Cortex of kidney (tissue), 1 donor: Measurements from ENCODE around the gene IFITM1.
"Not testable (repeated sequence)": the region's sequence is repeated elsewhere in the genome, so short reads cannot be mapped to it uniquely, and the experiment has no call there.

ENCODE experiments used
- DNase-seq: peaks from one replicate; lab custom pipeline; 2025; lab: John Stamatoyannopoulos, UW

The IFITM1 gene

GRCh38 chr11:313787-314553 is at the start of gene IFITM1:
Gene IFITM1, plus strand, starts transcription at chr11:314040. Its CDS starts 131 bp downstream, at chr11:314171.
- DNase-seq, result no peak

GRCh38 chr11:266676-267439 is 47.0 kb upstream of the IFITM1 start:
- DNase-seq, result no peak

- no peak for DNase-seq
Observed at GRCh38 chr11:267491-267994, 46.3 kb upstream of the IFITM1 start.

DNA sequence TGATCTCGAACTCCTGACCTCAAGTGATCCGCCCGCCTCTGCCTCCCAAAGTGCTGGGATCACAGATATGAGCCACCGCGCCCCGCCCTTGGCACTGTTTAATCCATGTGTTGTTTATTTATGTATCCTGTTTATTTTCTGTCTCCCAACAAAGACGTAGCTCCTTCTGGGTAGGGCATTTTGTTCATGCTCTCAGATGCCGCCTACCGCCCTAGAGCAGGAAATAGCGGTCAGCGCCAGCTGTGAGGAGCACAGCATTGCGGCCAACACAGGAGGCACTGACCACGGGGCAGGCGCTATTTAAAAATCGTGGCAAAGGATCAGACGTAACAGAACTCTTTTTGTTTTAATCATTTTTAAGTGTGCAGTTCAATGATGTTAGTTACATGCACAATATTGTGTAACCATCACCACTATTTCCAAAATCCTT is 45.1 kb upstream of the IFITM1 start:
- DNase-seq, result not testable (repeated sequence)

- DNase-seq, result no peak
Observed at GRCh38 chr11:269146-269890, 44.5 kb upstream of the IFITM1 start.

DNA sequence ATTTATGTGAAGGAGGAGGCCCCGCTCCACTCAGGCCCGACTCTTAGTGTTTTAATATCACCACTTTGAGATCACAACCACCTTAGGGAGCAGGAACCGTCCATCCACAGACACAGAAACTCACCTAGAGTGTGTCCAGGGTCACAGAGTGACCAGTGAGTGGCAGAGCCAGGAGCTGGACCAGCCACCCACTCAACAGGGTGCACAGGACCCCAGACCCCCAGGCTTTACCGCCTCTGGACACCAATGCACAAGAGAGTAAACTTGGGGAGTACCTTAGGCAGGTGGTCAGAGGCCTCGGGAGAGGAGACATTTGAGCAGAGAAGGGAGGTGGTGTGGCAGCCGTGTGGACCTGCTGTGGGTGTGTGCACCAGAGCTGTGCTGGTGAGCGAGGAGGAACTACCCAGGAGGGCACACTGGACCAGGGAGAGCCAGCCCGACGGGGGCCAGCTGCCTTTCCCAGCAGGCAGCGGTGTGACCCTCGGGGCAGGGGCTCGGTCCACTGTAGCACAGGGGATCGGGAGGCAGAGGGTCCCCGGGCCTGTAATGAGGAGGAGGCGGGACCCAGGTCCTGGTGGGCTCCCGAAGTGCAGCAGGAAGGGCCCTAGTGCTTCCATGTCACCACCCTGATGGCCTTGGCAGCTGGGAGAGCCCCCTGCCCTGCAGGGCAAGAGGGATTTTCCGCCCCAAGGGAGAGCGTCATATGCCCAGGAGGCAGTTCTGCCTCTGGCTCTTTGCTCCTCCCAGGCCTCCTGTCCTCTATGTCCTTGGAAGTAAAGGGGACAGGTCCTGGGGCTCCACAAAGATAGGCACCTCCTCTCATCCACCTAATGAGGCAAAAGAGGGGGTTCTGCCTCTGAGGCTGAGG is 43.2 kb upstream of the IFITM1 start:
- no peak for DNase-seq

DNA sequence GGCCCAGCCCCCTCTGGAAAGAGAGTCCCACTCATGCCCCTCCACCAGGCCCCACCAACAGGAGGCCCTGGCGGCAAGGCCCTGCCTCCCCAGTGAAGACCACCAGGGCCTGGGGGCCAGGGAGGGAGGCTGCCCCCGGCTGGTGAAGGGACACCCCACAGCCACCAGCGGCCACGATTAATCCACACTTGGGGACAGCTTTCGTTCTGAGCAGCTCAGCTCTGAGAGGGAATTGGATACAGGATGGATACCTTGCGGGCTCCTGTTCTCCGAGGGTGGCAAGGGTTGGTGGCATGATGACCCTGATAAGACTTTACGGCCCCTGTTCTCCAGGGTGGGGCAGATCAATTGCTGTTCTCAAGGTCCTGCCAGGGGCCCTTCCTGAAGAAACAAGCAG is 42.5 kb upstream of the IFITM1 start:
- no peak for DNase-seq

DNA sequence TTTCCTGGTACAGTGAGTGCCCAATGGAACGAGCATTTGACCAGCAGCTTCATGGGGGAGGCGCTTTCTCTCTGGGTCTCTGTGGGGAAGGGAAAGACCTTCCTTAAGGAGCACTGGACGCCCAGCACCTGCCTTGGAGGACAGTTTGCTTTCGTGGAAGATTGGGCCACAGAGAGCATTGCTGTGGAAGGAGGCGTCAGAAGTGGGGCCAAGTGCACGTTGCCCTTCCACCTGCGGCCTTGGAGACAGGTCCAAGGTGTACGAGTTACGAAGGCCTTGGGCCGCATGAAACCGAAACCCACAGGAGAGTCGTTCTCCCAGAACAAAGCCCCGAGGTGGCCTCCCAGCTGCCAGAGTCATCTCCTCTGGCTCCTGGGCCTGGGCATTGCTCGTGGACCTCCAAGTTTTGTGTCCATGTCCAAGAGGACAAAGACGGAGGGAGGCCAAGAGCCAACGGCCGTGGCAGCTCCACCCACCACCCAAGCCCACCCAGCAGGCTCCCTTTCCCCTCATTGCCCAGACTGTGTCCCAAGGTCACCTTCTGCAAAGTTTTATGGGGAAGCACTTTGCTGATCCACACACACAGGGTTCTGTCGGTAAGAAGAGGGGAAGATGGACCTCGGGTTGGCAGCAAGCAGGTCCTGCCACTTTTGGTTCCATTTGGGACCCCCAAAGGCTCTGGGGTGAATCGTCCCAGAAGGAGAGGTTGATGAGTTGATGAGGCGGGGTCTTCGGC is 41.5 kb upstream of the IFITM1 start:
- no peak for DNase-seq

DNA sequence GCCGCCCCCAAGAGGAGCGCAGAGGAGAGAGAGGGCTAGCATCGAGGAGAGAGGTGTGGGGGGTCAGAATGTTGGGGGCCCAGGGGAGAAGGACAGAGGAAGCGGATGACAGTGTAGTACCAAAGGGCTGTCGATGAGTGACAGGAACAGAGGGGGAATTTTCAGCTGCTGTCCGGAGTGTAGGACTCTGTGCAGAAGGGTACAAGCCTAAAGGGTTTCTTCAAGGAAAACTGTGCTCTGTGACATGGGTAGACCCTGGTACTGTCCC is 41.0 kb upstream of the IFITM1 start:
- DNase-seq, result no peak

DNA sequence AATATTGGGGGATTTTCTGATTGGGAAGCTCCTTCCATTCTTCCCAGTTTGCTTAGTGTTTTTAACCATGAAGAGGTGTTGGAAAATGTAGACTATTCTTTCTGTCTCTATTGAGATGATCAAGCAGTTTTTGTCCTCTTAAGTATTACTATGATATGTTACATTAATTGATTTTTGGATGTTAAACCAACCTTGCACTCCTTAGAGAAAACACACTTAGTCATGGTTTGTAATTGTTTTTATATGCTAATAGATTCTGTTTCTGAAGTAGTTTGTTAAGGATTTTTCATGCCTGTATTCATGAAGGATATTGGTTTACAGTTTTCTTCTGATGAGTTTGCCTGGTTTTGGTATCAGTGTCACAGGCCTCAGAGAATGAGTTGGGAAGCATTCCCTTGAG is 37.6 kb upstream of the IFITM1 start:
- no peak for DNase-seq

DNA sequence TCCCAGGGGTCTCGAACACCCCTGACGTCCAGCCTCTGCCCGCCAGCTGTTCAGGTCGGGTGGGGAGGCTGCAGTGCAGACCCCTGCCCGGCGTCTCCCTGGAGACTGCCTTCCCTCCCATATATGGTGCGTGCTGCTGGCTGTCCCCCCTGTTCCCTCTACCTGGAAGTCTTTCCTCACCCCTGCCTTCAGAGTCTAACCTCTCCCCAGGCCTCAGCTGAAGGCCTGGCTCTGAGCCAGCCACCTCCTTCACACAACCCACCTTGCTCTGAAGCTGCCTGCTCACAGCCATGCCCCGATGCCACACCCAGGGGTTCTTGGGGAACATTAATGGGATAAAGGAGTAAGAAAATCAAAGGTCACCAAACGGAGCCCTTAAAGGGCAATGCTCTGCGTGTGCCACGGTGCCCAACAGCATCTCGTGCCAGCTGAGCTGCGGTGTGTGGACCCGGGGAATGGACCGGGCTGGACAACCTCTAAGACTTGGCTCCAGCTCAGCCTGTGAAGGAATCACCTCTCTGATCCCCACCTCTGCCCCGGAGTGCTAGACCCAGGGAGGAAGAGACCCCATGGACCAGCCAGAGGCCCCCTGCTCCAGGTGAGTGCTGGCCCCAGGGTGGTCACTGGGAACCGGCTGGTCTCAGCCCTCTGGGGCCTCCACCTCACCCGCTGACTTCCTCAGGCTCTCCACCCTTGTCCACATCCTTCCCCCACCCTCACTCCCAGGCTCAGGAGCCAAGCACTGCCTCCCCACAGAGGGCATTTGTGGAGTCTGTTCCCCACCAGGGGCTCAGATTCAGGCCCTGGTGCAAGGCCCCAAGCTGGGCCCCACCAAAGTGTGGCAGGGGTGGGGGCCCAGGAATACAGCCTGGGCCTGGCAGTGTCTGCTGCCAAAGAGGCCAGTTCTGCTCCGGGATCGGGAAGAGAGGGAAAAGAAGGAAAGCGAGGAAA is 35.6 kb upstream of the IFITM1 start, which contains the start of gene NLRP6:
NLRP6 (plus strand) TSS at position 407 of the 951 bp plus-strand sequence; CDS start at position 570, 163 bp downstream.
- DNase-seq, result no peak

GRCh38 chr11:279040-279965 is 34.5 kb upstream of the IFITM1 start:
- DNase-seq, result no peak

- no peak for DNase-seq
Observed at GRCh38 chr11:279966-280705, 33.7 kb upstream of the IFITM1 start.

- DNase-seq, result no peak
Observed at GRCh38 chr11:280706-281485, 32.9 kb upstream of the IFITM1 start.

DNA sequence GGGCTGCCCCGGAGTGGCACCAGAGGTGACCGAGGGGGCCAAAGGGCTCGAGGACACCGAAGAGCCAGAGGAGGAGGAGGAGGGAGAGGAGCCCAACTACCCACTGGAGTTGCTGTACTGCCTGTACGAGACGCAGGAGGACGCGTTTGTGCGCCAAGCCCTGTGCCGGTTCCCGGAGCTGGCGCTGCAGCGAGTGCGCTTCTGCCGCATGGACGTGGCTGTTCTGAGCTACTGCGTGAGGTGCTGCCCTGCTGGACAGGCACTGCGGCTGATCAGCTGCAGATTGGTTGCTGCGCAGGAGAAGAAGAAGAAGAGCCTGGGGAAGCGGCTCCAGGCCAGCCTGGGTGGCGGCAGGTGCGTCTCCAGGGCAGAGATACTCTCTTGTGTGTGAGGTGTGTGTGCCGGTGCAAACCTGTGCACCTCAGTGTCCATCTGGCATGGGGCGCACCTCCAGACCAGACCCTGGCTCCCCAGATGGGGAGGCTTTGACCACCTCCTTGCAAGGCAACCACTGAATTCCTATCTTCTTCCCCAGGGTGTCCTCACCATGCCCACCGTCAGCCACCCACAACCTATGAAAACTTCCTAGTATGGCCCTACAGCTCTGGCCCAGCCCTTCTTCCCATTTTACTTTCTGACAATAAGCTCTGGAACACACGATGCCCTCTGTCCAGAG is 32.2 kb upstream of the IFITM1 start:
- DNase-seq, result no peak

DNA sequence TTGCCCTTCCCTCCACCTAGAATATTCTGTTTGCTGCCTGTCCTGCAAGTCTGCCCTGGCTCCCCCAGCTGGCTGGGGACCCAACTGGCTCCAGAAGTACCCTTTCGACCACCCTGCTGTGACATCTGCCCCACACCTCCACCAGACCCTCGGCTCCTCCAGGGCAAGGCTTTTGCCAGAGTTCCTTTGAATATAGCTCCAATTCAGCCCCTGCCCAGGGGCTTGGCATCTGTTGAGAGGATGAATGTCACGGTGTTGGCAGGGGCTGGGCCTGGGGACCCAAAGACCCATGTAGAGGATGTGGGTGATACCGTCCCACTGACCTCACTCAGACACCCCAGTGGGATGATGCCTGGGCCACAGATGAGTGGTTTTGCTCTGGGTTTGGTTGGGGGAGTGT is 31.7 kb upstream of the IFITM1 start:
- no peak for DNase-seq
